Mesothelial cell of epicardium (in vitro differentiated cells): Measurements from ENCODE around the gene PRICKLE4. TPM values are rescaled to one million over a fixed set of nuclear protein-coding genes. Genes with fewer than 3 reads are reported as not detected.

Experiments
- DNase-seq, 2 experiments: peaks; one replicate each; pipeline ENCODE4 v3.0.0; 2021; ENCODE audit warnings: low spot score in 2 of 2; ENCODE audit not compliant: unreplicated experiment in 2 of 2
- H3K27ac Mint-ChIP-seq: 2 replicates; pipeline ENCODE4 v1.8.0; 2021; ENCODE audit warnings: mixed read lengths
- H3K27me3 Mint-ChIP-seq: 2 replicates; pipeline ENCODE4 v1.8.0; 2021; ENCODE audit warnings: low read depth, mixed read lengths
- H3K36me3 Mint-ChIP-seq: 2 replicates; pipeline ENCODE4 v1.8.0; 2021; ENCODE audit warnings: mixed read lengths
- H3K4me1 Mint-ChIP-seq: 2 replicates; pipeline ENCODE4 v1.8.0; 2021; ENCODE audit warnings: mixed read lengths
- H3K4me3 Mint-ChIP-seq: 2 replicates; pipeline ENCODE4 v1.8.0; 2021; ENCODE audit warnings: mild to moderate bottlenecking, moderate library complexity, mixed read lengths
- H3K9me3 Mint-ChIP-seq: 2 replicates; pipeline ENCODE4 v1.8.0; 2021; ENCODE audit warnings: mixed read lengths
- CTCF ChIP-seq: fragments of 200-600 bp; sonication (generic); IDR thresholded peaks from one replicate; pipeline ENCODE4 v1.5.0; 2021; ENCODE audit warnings: antibody characterized with exemption; ENCODE audit not compliant: unreplicated experiment
- total RNA-seq: library from RNA; stranded (reverse); gene quantifications from 3 replicates; pipeline ENCODE4 v1.2.1, GENCODE V29; 2021

PRICKLE4 gene
- total RNA-seq, 1 donor from 2014 or later, result 4.5 TPM

DNA sequence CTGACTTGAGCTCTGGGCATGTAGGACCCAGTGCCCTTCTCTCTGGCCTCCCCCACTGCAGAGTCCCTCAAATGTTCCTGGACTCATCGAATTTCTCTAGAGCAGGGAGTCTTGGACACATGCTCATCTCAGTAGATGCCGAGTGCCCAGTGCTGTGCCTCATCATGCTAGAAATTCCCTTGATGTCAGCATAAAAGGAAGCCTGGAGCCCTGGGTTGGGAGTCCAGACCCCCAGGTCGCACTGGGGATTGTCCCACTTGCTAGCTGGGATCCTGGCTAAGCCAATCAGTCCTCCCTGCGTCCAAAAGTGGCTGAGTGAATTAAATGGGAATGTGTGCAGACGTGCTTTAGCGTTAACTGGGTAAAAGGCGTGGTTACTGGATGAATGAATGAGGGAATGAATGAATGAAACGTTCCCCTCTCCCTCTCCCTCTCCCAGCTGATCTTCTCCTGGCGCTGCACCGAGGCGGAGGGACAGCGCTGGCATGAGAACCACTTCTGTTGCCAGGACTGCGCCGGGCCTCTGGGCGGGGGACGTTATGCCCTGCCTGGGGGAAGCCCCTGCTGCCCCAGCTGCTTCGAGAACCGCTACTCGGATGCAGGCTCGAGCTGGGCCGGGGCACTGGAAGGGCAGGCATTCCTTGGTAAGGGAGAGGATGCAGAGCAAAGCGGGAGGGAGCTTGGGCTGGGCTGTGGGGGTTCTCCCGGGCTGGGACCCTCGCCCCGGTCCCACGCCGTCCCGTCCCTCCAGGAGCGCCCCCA lies 5.3 kb downstream of the PRICKLE4 start:
- TF ChIP-seq CTCF, result no peak
- Mint-ChIP-seq H3K4me3 (peak overlapping the region; percentile 64), H3K4me1 (peaks cover 33% of the 10 kb centered on the region)

DNA sequence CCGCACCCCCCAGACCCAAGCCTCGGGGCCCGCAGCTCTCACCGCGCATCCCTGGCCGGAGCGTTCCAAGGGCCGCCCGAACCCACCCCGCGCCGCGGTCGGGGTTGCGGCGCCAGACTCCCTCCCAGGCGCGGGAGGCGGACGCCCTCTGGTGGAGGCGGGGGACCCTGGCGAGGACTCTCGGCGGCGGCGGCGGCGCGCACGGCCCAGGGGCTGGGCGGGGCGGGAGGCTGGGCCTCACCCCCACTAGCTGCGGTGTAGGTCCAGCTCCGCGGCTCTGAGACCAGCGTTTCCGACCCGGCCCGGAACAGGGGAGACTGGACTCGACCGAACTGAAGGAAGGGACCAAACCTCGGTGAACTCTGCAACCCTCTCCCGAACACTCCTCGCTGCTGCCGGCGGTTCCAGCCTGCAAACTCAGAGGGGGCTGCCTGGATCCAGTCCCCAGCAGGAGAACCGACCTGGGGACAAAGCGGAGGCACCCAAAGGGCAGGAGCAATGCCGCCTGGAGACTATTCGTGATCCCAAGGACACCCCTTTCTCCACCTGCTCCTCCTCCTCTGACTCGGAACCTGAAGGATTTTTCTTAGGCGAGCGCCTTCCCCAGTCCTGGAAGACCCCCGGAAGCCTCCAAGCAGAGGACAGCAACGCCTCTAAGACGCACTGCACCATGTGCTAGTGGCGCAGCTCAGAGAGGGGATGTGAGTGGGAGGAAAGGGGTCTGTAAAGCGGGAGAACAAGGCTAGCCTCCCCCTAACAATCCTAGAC lies 6.1 kb downstream of the PRICKLE4 start:
- H3K27ac Mint-ChIP-seq, result peak overlapping the region; percentile 99
- H3K36me3 Mint-ChIP-seq, result peaks cover 4% of the 10 kb centered on the region
- no peaks in the 10 kb centered on the region for H3K9me3 Mint-ChIP-seq
- peak; percentile 70 for TF ChIP-seq CTCF
- DNase-seq, result peak; percentile 85 to 94
- H3K4me1 Mint-ChIP-seq, result peaks cover 26% of the 10 kb centered on the region
- peak overlapping the region; percentile 96 for H3K4me3 Mint-ChIP-seq
- H3K27me3 Mint-ChIP-seq, result peaks cover 8% of the 10 kb centered on the region

More for the DNA sequence above, 5.3 kb downstream of the PRICKLE4 start:
- Mint-ChIP-seq H3K36me3 (peaks cover 4% of the 10 kb centered on the region), H3K27me3 (peaks cover 11% of the 10 kb centered on the region), H3K9me3 (no peaks in the 10 kb centered on the region), H3K27ac (peak overlapping the region; percentile 61)
- no peak for DNase-seq

- H3K4me3 Mint-ChIP-seq, result peak within 1 kb of the TSS; percentile 96
Observed at GRCh38 chr6:41787219-41787917, 6.8 kb downstream of the PRICKLE4 start, which contains the start of gene TOMM6. Gene TOMM6, plus strand, starts transcription at chr6:41787694. Its CDS starts 4 bp downstream, at chr6:41787698.

DNA sequence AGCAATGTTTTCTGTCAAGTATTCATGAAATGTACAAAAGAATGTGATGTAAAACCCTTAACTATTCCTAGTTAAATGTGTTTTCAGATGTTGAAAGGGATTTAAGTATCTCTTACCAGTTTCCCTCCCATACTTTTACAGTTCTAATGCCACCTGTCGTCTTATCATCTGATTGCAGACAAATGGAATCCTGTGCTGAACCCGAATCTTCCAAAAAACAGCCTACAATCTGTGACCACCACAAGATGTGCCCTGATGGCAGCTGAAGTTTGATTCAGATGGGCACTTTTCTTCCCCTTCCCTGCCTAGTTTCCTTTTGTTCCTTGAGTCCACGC lies 8.8 kb downstream of the PRICKLE4 start:
- DNase-seq, result no peak
- Mint-ChIP-seq H3K27me3 (no peaks in the 10 kb centered on the region), H3K36me3 (peaks cover 6% of the 10 kb centered on the region), H3K27ac (peak overlapping the region; percentile 82), H3K9me3 (no peaks in the 10 kb centered on the region), H3K4me1 (peaks cover 21% of the 10 kb centered on the region), H3K4me3 (peak overlapping the region; percentile 96)
- no peak for TF ChIP-seq CTCF

More at GRCh38 chr6:41787219-41787917, 6.8 kb downstream of the PRICKLE4 start, which contains the start of gene TOMM6:
- Mint-ChIP-seq H3K36me3 (peaks cover 4% of the 10 kb centered on the region), H3K9me3 (no peaks in the 10 kb centered on the region), H3K27ac (peak within 1 kb of the TSS; percentile 99), H3K4me1 (peaks cover 23% of the 10 kb centered on the region), H3K27me3 (peaks cover 6% of the 10 kb centered on the region)
- peak; percentile 99 for TF ChIP-seq CTCF
- peak; percentile 95 to 97 for DNase-seq

DNA sequence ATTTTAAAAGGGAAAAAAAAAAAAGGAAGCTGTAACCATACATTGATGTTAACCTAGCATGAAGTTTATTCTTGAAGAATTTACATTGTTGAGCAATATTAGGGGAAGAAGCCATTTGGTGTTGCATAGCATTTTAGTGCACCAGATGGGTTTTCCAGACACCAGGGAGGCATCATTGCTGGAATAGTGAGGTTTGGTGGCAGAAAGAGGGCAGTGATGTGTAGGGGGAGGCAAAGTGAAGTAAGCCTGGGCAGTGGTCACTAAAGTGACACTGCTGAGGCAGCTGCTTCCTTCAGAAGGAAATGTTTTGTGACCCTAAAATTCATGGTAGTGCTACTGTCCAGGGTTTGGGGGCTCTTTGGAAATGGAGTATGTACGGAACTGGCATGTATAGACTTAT lies 9.5 kb downstream of the PRICKLE4 start:
- DNase-seq, result no peak
- H3K27ac Mint-ChIP-seq, result no peak overlapping the region
- no peaks in the 10 kb centered on the region for H3K27me3 Mint-ChIP-seq
- peaks cover 6% of the 10 kb centered on the region for H3K36me3 Mint-ChIP-seq
- no peaks in the 10 kb centered on the region for H3K9me3 Mint-ChIP-seq
- H3K4me1 Mint-ChIP-seq, result peaks cover 14% of the 10 kb centered on the region
- H3K4me3 Mint-ChIP-seq, result no peak overlapping the region
- no peak for TF ChIP-seq CTCF
